Left ventricle myocardium inferior (tissue), 1 donor: Measurements from ENCODE around the gene PNLIP. TPM values are rescaled to one million over a fixed set of nuclear protein-coding genes. Genes with fewer than 3 reads are reported as not detected.

ENCODE experiments used
- DNase-seq: peaks from one replicate; pipeline ENCODE4 v3.0.0-alpha.2; 2020
- H3K27ac ChIP-seq: fragments of 200-600 bp; replicated peaks from 2 replicates; pipeline ENCODE4 v1.8.0; 2021
- H3K27me3 ChIP-seq: fragments of 200-600 bp; 2 replicates; pipeline ENCODE4 v1.8.0; 2021; ENCODE audit warnings: low read depth
- H3K36me3 ChIP-seq: fragments of 200-600 bp; 2 replicates; pipeline ENCODE4 v1.8.0; 2021
- H3K4me1 ChIP-seq: fragments of 200-600 bp; 2 replicates; pipeline ENCODE4 v1.8.0; 2021
- H3K4me3 ChIP-seq: fragments of 200-600 bp; 2 replicates; pipeline ENCODE4 v1.8.0; 2021; ENCODE audit warnings: mild to moderate bottlenecking, moderate library complexity
- H3K9me3 ChIP-seq: fragments of 200-600 bp; replicated peaks from 2 replicates; pipeline ENCODE4 v1.8.0; 2021
- intact Hi-C: fragments of 100-400 bp; cut with micrococcal nuclease; formaldehyde crosslinking; loops from one replicate; pipeline ENCODE4 v1.11.0; 2022
- total RNA-seq: library from RNA; stranded (reverse); fragmentation: NEBNext Ultra II Directional; extraction: Animal tissue kit (Norgen Biotek cat#: 25700); gene quantifications from one replicate; pipeline ENCODE4 v1.2.1, GENCODE V29; 2021
- TF ChIP-seq, protein P1 (sequence below): fragments of 200-600 bp; IDR thresholded peaks from 2 replicates; pipeline ENCODE4 v1.8.0; 2021; ENCODE audit warnings: antibody characterized with exemption, mild to moderate bottlenecking, borderline replicate concordance
- donor health status: DM: no; HTN: yes; CAD: no; lungs with severe emphysema.

PNLIP gene
- total RNA-seq, 1 donor from 2014 or later, result not detected

GRCh38 chr10:116522803-116523381 is 22.8 kb upstream of the PNLIP start:
- no peaks in the 10 kb centered on the region for H3K4me1 ChIP-seq
- TF ChIP-seq, protein P1, sequence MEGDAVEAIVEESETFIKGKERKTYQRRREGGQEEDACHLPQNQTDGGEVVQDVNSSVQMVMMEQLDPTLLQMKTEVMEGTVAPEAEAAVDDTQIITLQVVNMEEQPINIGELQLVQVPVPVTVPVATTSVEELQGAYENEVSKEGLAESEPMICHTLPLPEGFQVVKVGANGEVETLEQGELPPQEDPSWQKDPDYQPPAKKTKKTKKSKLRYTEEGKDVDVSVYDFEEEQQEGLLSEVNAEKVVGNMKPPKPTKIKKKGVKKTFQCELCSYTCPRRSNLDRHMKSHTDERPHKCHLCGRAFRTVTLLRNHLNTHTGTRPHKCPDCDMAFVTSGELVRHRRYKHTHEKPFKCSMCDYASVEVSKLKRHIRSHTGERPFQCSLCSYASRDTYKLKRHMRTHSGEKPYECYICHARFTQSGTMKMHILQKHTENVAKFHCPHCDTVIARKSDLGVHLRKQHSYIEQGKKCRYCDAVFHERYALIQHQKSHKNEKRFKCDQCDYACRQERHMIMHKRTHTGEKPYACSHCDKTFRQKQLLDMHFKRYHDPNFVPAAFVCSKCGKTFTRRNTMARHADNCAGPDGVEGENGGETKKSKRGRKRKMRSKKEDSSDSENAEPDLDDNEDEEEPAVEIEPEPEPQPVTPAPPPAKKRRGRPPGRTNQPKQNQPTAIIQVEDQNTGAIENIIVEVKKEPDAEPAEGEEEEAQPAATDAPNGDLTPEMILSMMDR, result no peak
- no peaks in the 10 kb centered on the region for H3K36me3 ChIP-seq
- intact Hi-C loops, result no loop called here
- H3K4me3 ChIP-seq, result no peak overlapping the region
- peaks cover 43% of the 10 kb centered on the region for H3K27me3 ChIP-seq
- no peak overlapping the region for H3K27ac ChIP-seq
- DNase-seq, result no peak
- no peaks in the 10 kb centered on the region for H3K9me3 ChIP-seq

GRCh38 chr10:116524736-116525135 is 21.0 kb upstream of the PNLIP start:
- Histone ChIP-seq H3K36me3 (no peaks in the 10 kb centered on the region), H3K4me3 (no peak overlapping the region), H3K27ac (no peak overlapping the region), H3K27me3 (peaks cover 43% of the 10 kb centered on the region), H3K4me1 (no peaks in the 10 kb centered on the region), H3K9me3 (no peaks in the 10 kb centered on the region)
- intact Hi-C loops, result no loop called here
- no peak for DNase-seq
- TF ChIP-seq, protein P1, result no peak

GRCh38 chr10:116526219-116526618 is 19.5 kb upstream of the PNLIP start:
- Histone ChIP-seq H3K9me3 (peaks cover 9% of the 10 kb centered on the region), H3K4me1 (no peaks in the 10 kb centered on the region), H3K36me3 (no peaks in the 10 kb centered on the region), H3K27ac (no peak overlapping the region), H3K27me3 (peaks cover 49% of the 10 kb centered on the region), H3K4me3 (no peak overlapping the region)
- DNase-seq, result no peak
- TF ChIP-seq, protein P1, result no peak
- intact Hi-C loops, result no loop called here

DNA sequence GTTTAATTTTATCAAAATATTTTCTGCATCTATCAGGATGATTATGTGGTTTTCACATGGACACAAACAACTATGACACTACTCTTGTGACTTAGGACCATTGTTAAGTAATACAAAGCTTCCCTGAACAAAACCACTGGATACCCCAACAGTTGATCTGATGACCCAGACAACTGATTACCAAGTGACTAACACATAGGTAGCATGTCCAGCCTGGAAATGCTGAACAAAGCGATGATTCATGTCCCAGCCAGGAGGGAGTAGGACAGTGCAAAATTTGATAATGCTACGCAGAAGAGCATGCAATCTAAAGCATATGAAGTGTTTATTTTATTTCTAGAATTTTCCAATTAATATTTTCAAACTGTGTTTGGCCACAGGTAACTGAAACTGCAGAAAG is 8.9 kb upstream of the PNLIP start:
- no peak for DNase-seq
- Histone ChIP-seq H3K36me3 (no peaks in the 10 kb centered on the region), H3K27me3 (peaks cover 11% of the 10 kb centered on the region), H3K4me3 (no peak overlapping the region), H3K27ac (no peak overlapping the region), H3K4me1 (no peaks in the 10 kb centered on the region), H3K9me3 (peaks cover 22% of the 10 kb centered on the region)
- intact Hi-C loops, result no loop called here
- TF ChIP-seq, protein P1, result no peak

DNA sequence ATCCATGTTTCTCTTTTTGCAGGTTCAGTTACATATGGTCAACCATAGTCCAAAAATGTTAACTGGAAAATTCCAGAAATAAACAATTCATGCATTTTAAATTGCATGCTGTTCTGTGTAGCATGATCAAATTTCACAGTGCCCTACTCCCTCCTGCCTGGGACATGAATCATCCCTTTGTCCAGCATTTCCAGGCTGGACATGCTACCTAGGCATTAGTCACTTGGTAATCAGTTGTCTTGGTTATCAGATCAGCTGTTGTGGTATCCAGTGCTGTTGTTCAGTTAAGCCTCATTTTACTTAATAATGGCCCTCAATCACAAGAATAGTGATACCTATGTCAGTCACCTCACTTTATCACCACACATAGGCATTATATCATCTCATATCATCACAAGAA is 7.3 kb upstream of the PNLIP start:
- Histone ChIP-seq H3K4me3 (no peak overlapping the region), H3K4me1 (no peaks in the 10 kb centered on the region), H3K9me3 (peaks cover 22% of the 10 kb centered on the region), H3K27ac (no peak overlapping the region), H3K27me3 (peaks cover 11% of the 10 kb centered on the region), H3K36me3 (no peaks in the 10 kb centered on the region)
- TF ChIP-seq, protein P1, result no peak
- no peak for DNase-seq
- intact Hi-C loops, result no loop called here

DNA sequence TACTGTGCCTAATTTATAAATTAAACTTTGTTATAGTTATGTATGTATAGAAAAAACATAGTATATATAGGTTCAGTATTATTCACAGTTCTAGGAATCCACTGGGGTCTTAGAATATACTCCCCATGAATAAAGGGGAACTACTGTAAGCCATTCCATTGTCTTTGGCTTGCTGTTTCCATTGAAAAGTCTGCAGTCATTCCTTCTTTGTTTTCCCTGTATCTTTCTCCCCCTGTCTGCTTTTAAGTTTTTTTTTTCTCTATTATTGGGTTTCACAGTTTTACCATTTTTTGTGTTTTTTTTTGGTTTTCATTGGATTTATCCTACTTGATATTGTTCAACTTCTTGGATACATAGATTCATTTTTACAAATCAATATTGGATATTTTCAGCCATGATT is 6.7 kb upstream of the PNLIP start:
- Histone ChIP-seq H3K4me1 (no peaks in the 10 kb centered on the region), H3K9me3 (peaks cover 22% of the 10 kb centered on the region), H3K36me3 (no peaks in the 10 kb centered on the region), H3K27ac (no peak overlapping the region), H3K27me3 (peaks cover 11% of the 10 kb centered on the region), H3K4me3 (no peak overlapping the region)
- TF ChIP-seq, protein P1, result no peak
- intact Hi-C loops, result no loop called here
- DNase-seq, result no peak
